ENCODE data around the gene DMXL2. TPM values are rescaled to one million over a fixed set of nuclear protein-coding genes. Genes with fewer than 3 reads are reported as not detected.

DMXL2 gene
- total and polyA plus RNA-seq, 9 of the 15 experiments (the other 6 are each of a cell fraction or from before 2014, with no cell fraction given) = 9.3 to 57.7 (median 30.7) TPM

DNA sequence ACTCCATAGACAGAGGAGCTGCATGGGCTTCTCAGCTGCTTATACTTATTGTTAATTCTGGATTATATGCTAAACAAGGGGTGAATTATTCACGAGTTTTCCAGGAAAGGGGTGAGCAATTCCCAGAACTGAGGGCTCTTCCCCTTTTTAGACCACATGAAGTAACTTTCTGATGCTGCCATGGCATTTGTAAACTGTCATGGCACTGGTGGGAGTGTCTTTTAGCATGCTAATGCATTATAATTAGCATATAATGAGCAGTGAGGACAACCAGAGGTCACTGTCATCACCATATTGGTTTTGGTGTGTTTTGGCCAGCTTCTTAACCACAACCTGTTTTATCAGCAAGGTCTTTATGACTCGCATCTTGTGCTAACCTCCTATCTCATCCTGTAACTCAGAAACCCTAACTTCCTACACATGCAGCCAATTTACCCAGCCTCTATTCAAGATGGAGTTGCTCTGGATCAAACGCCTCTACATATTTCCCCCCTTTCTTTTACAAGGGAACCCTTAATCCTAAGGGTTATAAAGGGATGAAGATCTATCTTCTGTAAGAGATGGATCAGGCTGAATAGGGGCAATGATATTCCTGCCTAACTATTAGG, 12.1 kb upstream of the DMXL2 start (continued):
- TF ChIP-seq SRSF9 (IDR thresholded peaks at IDR 0.05; ENCODE audit: borderline replicate concordance, low read depth, low read length) = no peak
- no peak for TF ChIP-seq TBP (optimal IDR thresholded peaks at IDR 0.05; ENCODE audit: low read depth, low read length)
- TF ChIP-seq POLR2AphosphoS5 (IDR thresholded peaks at IDR 0.05; ENCODE audit: control insufficient read depth, insufficient read depth, low read depth, low read length) = no peak
- no peak for TF ChIP-seq SMC3 (conservative IDR thresholded peaks at IDR 0.05; ENCODE audit: insufficient read depth, low read depth, low read length)
- TF ChIP-seq, protein P1, sequence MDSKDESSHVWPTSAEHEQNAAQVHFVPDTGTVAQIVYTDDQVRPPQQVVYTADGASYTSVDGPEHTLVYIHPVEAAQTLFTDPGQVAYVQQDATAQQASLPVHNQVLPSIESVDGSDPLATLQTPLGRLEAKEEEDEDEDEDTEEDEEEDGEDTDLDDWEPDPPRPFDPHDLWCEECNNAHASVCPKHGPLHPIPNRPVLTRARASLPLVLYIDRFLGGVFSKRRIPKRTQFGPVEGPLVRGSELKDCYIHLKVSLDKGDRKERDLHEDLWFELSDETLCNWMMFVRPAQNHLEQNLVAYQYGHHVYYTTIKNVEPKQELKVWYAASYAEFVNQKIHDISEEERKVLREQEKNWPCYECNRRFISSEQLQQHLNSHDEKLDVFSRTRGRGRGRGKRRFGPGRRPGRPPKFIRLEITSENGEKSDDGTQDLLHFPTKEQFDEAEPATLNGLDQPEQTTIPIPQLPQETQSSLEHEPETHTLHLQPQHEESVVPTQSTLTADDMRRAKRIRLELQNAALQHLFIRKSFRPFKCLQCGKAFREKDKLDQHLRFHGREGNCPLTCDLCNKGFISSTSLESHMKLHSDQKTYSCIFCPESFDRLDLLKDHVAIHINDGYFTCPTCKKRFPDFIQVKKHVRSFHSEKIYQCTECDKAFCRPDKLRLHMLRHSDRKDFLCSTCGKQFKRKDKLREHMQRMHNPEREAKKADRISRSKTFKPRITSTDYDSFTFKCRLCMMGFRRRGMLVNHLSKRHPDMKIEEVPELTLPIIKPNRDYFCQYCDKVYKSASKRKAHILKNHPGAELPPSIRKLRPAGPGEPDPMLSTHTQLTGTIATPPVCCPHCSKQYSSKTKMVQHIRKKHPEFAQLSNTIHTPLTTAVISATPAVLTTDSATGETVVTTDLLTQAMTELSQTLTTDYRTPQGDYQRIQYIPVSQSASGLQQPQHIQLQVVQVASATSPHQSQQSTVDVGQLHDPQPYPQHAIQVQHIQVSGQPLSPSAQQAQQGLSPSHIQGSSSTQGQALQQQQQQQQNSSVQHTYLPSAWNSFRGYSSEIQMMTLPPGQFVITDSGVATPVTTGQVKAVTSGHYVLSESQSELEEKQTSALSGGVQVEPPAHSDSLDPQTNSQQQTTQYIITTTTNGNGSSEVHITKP (IDR thresholded peaks at IDR 0.05; ENCODE audit: partially characterized antibody) = no peak
- no peak; the same call in 1 of the 2 replicates for TF ChIP-seq RFX7 (CRISPR knock-in tag; IDR thresholded peaks at IDR 0.05)
- no peak for TF ChIP-seq HOXB6 (CRISPR knock-in tag; IDR thresholded peaks at IDR 0.05; ENCODE audit: borderline replicate concordance)
- TF ChIP-seq ZNF12 (CRISPR knock-in tag; IDR thresholded peaks at IDR 0.05) = no peak
- TF ChIP-seq NELFE (IDR thresholded peaks at IDR 0.05; ENCODE audit: insufficient read depth, insufficient read length) = no peak
- no peak for TF ChIP-seq ZBTB1 (CRISPR knock-in tag; IDR thresholded peaks at IDR 0.05; ENCODE audit: borderline replicate concordance, low read depth)
- peak; percentile 46; the same call in 1 of the 2 replicates for TF ChIP-seq DPF2 (IDR thresholded peaks at IDR 0.05)
- TF ChIP-seq ZNF589 (CRISPR knock-in tag; IDR thresholded peaks at IDR 0.05; ENCODE audit: low read depth) = peak; percentile 83; the same call in 1 of the 2 replicates
- 0 out of 2 replicates have a peak, but pooled peaks have one; percentile 30 for TF ChIP-seq FOSL1 (tag; conservative IDR thresholded peaks at IDR 0.05)
- TF ChIP-seq, protein P2, sequence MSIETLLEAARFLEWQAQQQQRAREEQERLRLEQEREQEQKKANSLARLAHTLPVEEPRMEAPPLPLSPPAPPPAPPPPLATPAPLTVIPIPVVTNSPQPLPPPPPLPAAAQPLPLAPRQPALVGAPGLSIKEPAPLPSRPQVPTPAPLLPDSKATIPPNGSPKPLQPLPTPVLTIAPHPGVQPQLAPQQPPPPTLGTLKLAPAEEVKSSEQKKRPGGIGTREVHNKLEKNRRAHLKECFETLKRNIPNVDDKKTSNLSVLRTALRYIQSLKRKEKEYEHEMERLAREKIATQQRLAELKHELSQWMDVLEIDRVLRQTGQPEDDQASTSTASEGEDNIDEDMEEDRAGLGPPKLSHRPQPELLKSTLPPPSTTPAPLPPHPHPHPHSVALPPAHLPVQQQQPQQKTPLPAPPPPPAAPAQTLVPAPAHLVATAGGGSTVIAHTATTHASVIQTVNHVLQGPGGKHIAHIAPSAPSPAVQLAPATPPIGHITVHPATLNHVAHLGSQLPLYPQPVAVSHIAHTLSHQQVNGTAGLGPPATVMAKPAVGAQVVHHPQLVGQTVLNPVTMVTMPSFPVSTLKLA (conservative IDR thresholded peaks at IDR 0.05) = peak in 1 of 2 experiments; percentile 25; a peak in 1 of 4 replicates
- TF ChIP-seq, protein P3, sequence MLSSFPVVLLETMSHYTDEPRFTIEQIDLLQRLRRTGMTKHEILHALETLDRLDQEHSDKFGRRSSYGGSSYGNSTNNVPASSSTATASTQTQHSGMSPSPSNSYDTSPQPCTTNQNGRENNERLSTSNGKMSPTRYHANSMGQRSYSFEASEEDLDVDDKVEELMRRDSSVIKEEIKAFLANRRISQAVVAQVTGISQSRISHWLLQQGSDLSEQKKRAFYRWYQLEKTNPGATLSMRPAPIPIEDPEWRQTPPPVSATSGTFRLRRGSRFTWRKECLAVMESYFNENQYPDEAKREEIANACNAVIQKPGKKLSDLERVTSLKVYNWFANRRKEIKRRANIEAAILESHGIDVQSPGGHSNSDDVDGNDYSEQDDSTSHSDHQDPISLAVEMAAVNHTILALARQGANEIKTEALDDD (IDR thresholded peaks at IDR 0.05) = peak; percentile 79
- TF ChIP-seq EGR1 (conservative IDR thresholded peaks at IDR 0.05) = no peak
- TF ChIP-seq BRD9 (IDR thresholded peaks at IDR 0.05; ENCODE audit: low read depth, partially characterized antibody) = no peak
- TF ChIP-seq NCOR1 (IDR thresholded peaks at IDR 0.05) = no peak
- TF ChIP-seq NONO (IDR thresholded peaks at IDR 0.05; ENCODE audit: low read depth in 2 of 2, low read length in 1 of 2) = no peak
- no peak for TF ChIP-seq CAMTA2 (CRISPR knock-in tag; conservative IDR thresholded peaks at IDR 0.05)
- TF ChIP-seq, protein P4, sequence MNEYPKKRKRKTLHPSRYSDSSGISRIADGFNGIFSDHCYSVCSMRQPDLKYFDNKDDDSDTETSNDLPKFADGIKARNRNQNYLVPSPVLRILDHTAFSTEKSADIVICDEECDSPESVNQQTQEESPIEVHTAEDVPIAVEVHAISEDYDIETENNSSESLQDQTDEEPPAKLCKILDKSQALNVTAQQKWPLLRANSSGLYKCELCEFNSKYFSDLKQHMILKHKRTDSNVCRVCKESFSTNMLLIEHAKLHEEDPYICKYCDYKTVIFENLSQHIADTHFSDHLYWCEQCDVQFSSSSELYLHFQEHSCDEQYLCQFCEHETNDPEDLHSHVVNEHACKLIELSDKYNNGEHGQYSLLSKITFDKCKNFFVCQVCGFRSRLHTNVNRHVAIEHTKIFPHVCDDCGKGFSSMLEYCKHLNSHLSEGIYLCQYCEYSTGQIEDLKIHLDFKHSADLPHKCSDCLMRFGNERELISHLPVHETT (CRISPR knock-in tag; conservative IDR thresholded peaks at IDR 0.05 in 1 of 2, IDR thresholded peaks at IDR 0.05 in 1 of 2) = peak in 1 of 2 experiments; percentile 88; a peak in 2 of 4 replicates
